ENCODE results near the gene RBPJL. TPM values are rescaled to one million over a fixed set of nuclear protein-coding genes. Genes with fewer than 3 reads are reported as not detected.

The RBPJL gene
- total and polyA plus RNA-seq, 2 of the 13 experiments (the other 11 are each of a cell fraction or from before 2014, with no cell fraction given), result not detected

- TF ChIP-seq DNMT3B (CRISPR knock-in tag; conservative IDR thresholded peaks at IDR 0.05), result peak; percentile 48; the same call in 1 of the 2 replicates
- TF ChIP-seq SMYD3 (CRISPR knock-in tag; IDR thresholded peaks at IDR 0.05), result no peak
- no peak for TF ChIP-seq KDM4B (CRISPR knock-in tag; IDR thresholded peaks at IDR 0.05)
- TF ChIP-seq ZNF292 (CRISPR knock-in tag; IDR thresholded peaks at IDR 0.05; ENCODE audit: borderline replicate concordance, low read depth), result no peak
- no peak for TF ChIP-seq KDM5A (IDR thresholded peaks at IDR 0.05; ENCODE audit: borderline replicate concordance, low read length)
- no peak for TF ChIP-seq ATAD3A (CRISPR knock-in tag; IDR thresholded peaks at IDR 0.05)
- no peak for TF ChIP-seq ZNF614 (CRISPR knock-in tag; IDR thresholded peaks at IDR 0.05; ENCODE audit: borderline replicate concordance)
- no peak for TF ChIP-seq HNRNPUL1 (IDR thresholded peaks at IDR 0.05; ENCODE audit: low read depth, low read length)
- TF ChIP-seq ZBTB37 (CRISPR knock-in tag; IDR thresholded peaks at IDR 0.05), result peak; percentile 75; the same call in 1 of the 2 replicates
- peak; percentile 76 for TF ChIP-seq ZBTB42 (CRISPR knock-in tag; IDR thresholded peaks at IDR 0.05)
- no peak for TF ChIP-seq KAT8 (CRISPR knock-in tag; IDR thresholded peaks at IDR 0.05)
- TF ChIP-seq MEIS2 (CRISPR knock-in tag; IDR thresholded peaks at IDR 0.05), result no peak
- TF ChIP-seq GATAD1 (CRISPR knock-in tag; IDR thresholded peaks at IDR 0.05), result no peak; the same call in 1 of the 2 replicates
- TF ChIP-seq ZNF558 (CRISPR knock-in tag; IDR thresholded peaks at IDR 0.05; ENCODE audit: borderline replicate concordance), result no peak
- no peak for TF ChIP-seq ZNF790 (CRISPR knock-in tag; IDR thresholded peaks at IDR 0.05; ENCODE audit: borderline replicate concordance)
- no peak; the same call in 1 of the 2 replicates for TF ChIP-seq PATZ1 (CRISPR knock-in tag; IDR thresholded peaks at IDR 0.05)
- no peak for TF ChIP-seq CSRNP1 (CRISPR knock-in tag; IDR thresholded peaks at IDR 0.05)
- no peak for TF ChIP-seq ZNF841 (CRISPR knock-in tag; IDR thresholded peaks at IDR 0.05; ENCODE audit: borderline replicate concordance)
- no peak for TF ChIP-seq MIXL1 (CRISPR knock-in tag; IDR thresholded peaks at IDR 0.05)
- TF ChIP-seq FOXP4 (CRISPR knock-in tag; IDR thresholded peaks at IDR 0.05), result no peak
- no peak for TF ChIP-seq HOXA7 (CRISPR knock-in tag; IDR thresholded peaks at IDR 0.05)
- no peak; the same call in none of the 2 replicates for TF ChIP-seq ZNF598 (CRISPR knock-in tag; IDR thresholded peaks at IDR 0.05; ENCODE audit: borderline replicate concordance)
- no peak for TF ChIP-seq ZFP37 (CRISPR knock-in tag; IDR thresholded peaks at IDR 0.05; ENCODE audit: borderline replicate concordance)
Observed at GRCh38 chr20:45337367-45338120, 30.9 kb downstream of the RBPJL start (continued).

Data from HepG2 (cell line).